NOMO-1 treated with DMSO at 0.1 percent for 48 hours (cell line): ENCODE measurements around the gene F12.
"Not testable (repeated sequence)": the region's sequence is repeated elsewhere in the genome, so short reads cannot be mapped to it uniquely, and the experiment has no call there.

ENCODE experiments used
- DNase-seq: peaks from one replicate; lab custom pipeline; 2025; ENCODE audit not compliant: unreplicated experiment; lab: John Stamatoyannopoulos, UW

Gene F12

DNA sequence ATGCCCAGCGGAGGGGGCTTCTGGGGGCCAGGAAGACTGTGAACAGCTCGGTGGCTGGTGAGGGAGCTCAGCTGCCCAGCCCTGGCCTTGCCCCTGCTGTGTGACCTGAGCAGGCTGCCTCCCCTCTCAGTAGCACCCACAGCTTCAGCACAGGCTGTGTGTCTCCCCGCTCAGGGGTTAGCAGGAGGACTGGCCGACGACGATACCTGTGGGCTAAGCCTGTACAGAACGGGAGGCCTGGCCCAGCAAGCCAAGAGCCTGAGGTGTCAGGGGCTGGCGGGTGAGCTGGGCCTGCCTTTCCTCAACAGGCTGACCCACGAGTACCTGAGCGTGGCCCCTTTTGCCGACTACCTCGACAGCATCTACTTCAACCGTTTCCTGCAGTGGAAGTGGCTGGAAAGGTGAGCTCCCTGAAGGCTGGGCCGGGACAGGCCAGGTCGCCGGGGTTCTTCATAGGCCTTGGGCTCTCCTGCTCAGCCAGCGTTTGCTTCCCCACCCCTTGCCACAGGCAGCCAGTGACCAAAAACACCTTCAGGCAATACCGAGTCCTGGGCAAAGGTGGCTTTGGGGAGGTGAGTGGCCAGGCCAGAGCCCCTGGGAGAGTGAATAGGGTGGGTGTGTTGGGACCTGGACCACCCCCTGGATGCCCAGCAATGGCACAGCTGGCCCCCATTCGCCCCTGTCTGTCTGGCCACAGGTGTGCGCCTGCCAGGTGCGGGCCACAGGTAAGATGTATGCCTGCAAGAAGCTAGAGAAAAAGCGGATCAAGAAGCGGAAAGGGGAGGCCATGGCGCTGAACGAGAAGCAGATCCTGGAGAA, 23.7 kb upstream of the F12 start:
- no peak for DNase-seq

DNA sequence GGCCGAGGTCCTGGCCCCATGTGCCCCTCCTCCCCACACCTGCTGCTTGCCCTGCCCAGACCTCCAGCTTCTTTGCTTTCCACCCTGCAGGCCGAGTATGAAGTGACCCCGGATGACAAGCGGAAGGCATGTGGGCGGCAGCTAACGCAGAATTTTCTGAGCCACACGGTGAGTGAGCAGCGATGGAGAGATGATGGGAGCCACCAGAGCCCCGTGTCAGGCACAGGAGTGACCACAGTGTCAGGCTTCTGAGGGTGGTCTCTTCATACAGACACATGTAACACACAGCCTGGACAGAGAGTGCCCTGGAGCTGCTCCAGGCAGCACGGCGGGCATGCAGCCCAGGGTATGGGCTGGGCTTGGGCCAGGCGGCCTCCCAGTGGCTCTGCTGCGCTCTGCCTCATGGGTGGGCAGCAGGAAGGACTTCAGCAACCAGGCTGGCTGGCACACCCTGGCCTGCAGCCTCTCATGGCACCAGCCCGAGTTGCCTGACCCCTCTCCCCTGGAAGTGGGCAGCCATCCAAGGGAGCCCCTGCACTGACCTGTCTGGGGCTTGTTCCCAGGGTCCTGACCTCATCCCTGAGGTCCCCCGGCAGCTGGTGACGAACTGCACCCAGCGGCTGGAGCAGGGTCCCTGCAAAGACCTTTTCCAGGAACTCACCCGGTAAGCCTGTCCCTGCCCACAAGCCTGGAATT, 22.9 kb upstream of the F12 start:
- DNase-seq = no peak

- peak; percentile 47 for DNase-seq
These were observed 22.2 kb upstream of the F12 start for GRCh38 chr5:177431317-177432142.

DNA sequence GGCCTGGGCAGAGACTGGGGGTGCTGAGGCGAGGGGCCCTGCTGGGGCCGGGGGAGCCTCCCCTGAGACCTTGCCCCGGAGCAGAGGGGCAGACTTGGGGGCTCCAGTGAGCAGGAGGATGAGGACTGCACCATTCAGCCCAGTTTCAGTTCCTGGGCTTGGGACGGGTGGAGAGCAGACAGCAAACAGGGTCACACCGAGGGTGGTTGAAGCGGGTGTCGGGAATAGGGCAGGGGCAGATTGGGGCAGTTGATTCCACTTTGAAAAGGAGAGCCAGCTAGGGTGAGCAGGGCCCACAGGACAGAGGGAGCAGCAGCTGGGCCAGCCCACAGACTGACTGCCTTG, 21.6 kb upstream of the F12 start:
- no peak for DNase-seq

DNA sequence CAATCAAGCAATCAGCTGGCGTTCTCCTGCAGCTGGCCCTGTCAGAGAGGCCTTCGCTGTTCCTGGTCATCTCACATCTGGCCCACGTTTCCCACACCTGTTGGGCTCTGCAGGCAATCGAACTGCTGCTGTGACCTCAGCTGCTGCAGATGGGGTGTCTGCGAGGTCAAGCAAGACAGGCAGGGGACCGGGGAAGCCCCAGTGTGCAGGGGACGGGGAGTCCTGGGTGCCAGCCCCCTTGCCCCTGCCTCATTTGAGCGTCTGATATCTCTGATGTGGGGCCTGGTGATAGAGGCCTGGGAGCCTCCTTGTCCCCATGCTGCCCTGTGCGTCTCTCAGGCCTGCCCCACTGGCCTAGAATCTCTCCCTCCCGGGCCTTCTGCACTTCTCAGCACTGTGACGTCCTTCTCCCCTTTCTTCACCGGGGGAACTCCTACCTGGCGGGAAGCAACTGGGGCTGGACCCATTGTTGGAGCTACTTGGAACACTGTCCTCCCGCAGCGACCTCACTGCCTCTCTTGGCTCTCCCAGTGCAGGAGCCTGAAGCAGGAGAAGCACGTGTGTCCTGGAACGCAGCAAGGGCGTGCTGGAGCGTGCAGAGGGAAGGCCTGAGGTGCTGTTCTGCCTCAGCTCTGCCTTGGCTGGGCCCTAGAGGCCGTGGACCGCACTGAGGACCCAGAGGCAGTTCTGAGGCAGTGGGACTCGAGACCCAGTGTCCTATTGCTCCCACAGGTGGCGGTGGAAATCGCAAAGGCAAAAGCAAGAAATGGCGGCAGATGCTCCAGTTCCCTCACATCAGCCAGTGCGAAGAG, 21.0 kb upstream of the F12 start:
- no peak for DNase-seq

GRCh38 chr5:177429248-177430040, 20.1 kb upstream of the F12 start:
- DNase-seq = peak; percentile 98

GRCh38 chr5:177428574-177429217, 19.3 kb upstream of the F12 start:
- DNase-seq = no peak

- DNase-seq = peak; percentile 58
These were observed 18.7 kb upstream of the F12 start for GRCh38 chr5:177427919-177428573.

DNA sequence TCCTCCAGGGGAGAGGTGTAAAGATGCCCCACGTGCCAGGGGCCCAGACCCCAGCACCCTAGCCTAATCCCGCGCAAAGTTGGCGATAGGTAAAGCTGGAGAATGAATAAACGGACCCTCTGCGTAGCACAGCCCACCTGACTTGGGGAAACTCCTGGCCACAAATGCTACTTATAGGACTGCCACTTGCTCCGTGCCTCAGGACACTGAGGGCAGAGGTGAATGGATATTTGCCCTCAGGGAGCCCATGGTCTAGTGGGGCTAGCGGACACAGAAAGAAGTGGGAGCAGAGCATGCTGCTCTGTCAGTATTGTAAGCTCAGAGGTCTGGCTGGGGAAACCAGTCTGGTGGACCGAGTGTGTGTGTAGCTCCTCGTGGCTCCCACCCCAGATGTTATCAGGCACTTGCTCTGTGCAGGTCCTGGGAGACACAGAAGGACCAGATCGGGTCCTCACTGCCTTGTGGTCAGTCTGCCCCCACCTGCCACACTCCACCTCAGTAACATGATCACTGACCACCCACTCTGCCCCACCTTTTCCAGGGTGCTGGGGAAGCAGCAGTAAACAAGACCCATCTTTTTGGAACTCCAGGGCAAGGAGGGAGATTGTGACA, 18.0 kb upstream of the F12 start:
- no peak for DNase-seq

- no peak for DNase-seq
These were observed 17.3 kb upstream of the F12 start, which contains the start of gene GRK6 for GRCh38 chr5:177426566-177427210. GRK6 (plus strand) TSS chr5:177426676; CDS start chr5:177426846, 170 bp downstream.

GRCh38 chr5:177425801-177426565, 16.6 kb upstream of the F12 start:
- DNase-seq = peak; percentile 100

GRCh38 chr5:177425196-177425800, 15.9 kb upstream of the F12 start:
- no peak for DNase-seq

- DNase-seq = no peak
These were observed 14.3 kb upstream of the F12 start for GRCh38 chr5:177423671-177424070.

DNA sequence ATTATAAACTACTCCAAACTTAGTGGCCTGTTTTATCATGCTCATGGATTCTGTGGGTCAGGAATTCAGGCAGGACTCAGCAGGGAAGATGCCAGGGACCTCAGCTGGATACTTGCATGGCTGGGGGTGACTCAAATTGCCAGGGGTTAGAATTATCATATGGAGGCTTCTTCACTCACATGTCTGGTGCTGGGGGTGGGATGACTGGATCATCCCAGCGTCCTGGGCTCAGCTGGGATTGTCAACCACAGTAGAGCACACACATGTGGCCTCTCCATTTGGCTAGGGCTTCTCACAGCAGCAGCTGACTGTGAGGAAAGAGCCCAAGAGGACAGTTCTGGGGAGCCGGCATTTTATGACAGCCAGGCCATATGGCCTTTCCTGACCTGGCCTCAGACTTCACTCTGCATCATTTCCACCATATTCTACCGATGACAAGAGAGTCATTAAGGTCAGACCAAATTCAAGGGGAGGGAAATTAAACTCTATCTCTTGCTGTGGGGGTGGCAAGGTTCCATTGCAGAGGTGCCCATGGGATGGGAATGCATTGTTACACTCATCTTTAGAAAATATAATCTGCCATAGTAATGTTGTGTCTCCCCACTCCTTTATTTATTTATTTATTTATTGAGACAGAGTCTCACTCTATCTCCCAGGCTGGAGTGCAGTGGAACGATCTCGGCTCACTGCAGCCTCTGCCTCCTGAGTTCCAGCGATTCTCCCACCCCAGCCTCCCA, 11.9 kb upstream of the F12 start:
- DNase-seq = no peak

- not testable (repeated sequence) for DNase-seq
These were observed 11.1 kb upstream of the F12 start for GRCh38 chr5:177420472-177420871.

- DNase-seq = no peak
These were observed 9.7 kb upstream of the F12 start for GRCh38 chr5:177419046-177419445.
